ENCODE data around the gene DNAH14. TPM values are rescaled to one million over a fixed set of nuclear protein-coding genes. Genes with fewer than 3 reads are reported as not detected.

The DNAH14 gene
- total RNA-seq, 1 experiment from 2014 or later: 39.7 TPM

GRCh38 chr1:224933584-224933983, 4.1 kb downstream of the DNAH14 start:
- Histone ChIP-seq H2AK5ac (ENCODE audit: insufficient read length, low read length) (no peak overlapping the region), H3K23me2 (ENCODE audit: insufficient read length, low read depth, low read length, poor library complexity, severe bottlenecking) (no peaks in the 10 kb centered on the region), H4K8ac (replicated peaks; ENCODE audit: insufficient read length, low read depth, low read length) (no peak overlapping the region), H3K79me2 (ENCODE audit: insufficient read depth, low read length) (peaks cover 3% of the 10 kb centered on the region; the same call in 1 of the 2 replicates), H3K4me2 (ENCODE audit: insufficient read depth, insufficient read length, low read length) (no peak overlapping the region), H3K79me1 (ENCODE audit: insufficient read depth, low read depth, low read length, poor library complexity, severe bottlenecking) (no peaks in the 10 kb centered on the region), H3K4me1 (ENCODE audit: insufficient read depth, low read length) (no peaks in the 10 kb centered on the region), H3K9ac (ENCODE audit: extremely low read depth, insufficient read length, low read length) (no peak overlapping the region), H3K4ac (ENCODE audit: low read depth, low read length) (no peak overlapping the region), H4K20me1 (ENCODE audit: control insufficient read depth, insufficient read depth, insufficient read length) (no peaks in the 10 kb centered on the region), H4K5ac (ENCODE audit: insufficient read length, low read depth, low read length) (no peak overlapping the region), H2BK20ac (ENCODE audit: low read depth, low read length, poor library complexity, severe bottlenecking) (no peak overlapping the region), H3K14ac (ENCODE audit: insufficient read depth, low read length) (no peak overlapping the region), H3T11ph (ENCODE audit: low read length) (no peak overlapping the region), H3K56ac (ENCODE audit: insufficient read length, low read depth, low read length) (no peak overlapping the region), H3K18ac (ENCODE audit: insufficient read length, low read depth, low read length) (no peak overlapping the region), H2BK15ac (ENCODE audit: low read depth, low read length) (no peak overlapping the region), H3K23ac (ENCODE audit: insufficient read length, low read depth, low read length) (no peak overlapping the region), H3K27me3 (ENCODE audit: insufficient read depth, low read length) (no peaks in the 10 kb centered on the region), H3K9me3 (ENCODE audit: control insufficient read depth, low read depth, low read length) (peaks cover 5% of the 10 kb centered on the region), H2BK120ac (ENCODE audit: low read depth, low read length, poor library complexity, severe bottlenecking) (no peak overlapping the region), H4K91ac (ENCODE audit: insufficient read length, low read depth, low read length) (no peak overlapping the region), H2AFZ (ENCODE audit: low read length) (no peak overlapping the region), H3K27ac (ENCODE audit: insufficient read length, low read depth, low read length) (no peak overlapping the region), H2BK12ac (ENCODE audit: insufficient read length, low read depth, low read length) (no peak overlapping the region), H2BK5ac (ENCODE audit: insufficient read length, low read length) (no peak overlapping the region)
- no peaks in the 10 kb centered on the region for H3K4me1 Mint-ChIP-seq
- no peak for TF ChIP-seq CTCF (conservative IDR thresholded peaks at IDR 0.05)
- DNase-seq: no peak
- no peaks in the 10 kb centered on the region; the same call in 1 of the 2 replicates for H3K27me3 Mint-ChIP-seq (ENCODE audit: low read depth)
- WGBS (ENCODE audit: extremely low coverage, insufficient read length, low lambda C conversion rate): no CpG with 5 or more reads among the region's 4 CpGs
- H3K27ac Mint-ChIP-seq: no peak overlapping the region
- H3K36me3 Mint-ChIP-seq (ENCODE audit: insufficient read depth in 1 of 3, low read depth in 3 of 3): peaks cover 44 to 66% (median 49%) of the 10 kb centered on the region in 3 experiments
- no peak overlapping the region for H3K4me3 Mint-ChIP-seq
- peaks cover 65 to 69% of the 10 kb centered on the region in 2 experiments for H3K9me3 Mint-ChIP-seq
